GM12892 (cell line): ENCODE data around the gene NAPG.

Experiments used
- POLR2A ChIP-seq: IDR thresholded peaks from 2 replicates; pipeline ENCODE4 v1.6.1; 2011; ENCODE audit warnings: low read depth, low read length, control low read depth
- POLR2AphosphoS5 ChIP-seq: IDR thresholded peaks from 2 replicates; pipeline ENCODE4 v1.6.1; 2011; ENCODE audit warnings: low read depth, low read length, control low read depth
- TAF1 ChIP-seq: IDR thresholded peaks from 2 replicates; pipeline ENCODE4 v1.6.1; 2011; ENCODE audit warnings: low read depth, mild to moderate bottlenecking, control low read depth, low read length, borderline replicate concordance

GRCh38 chr18:10563886-10564285, 38.1 kb downstream of the NAPG start:
- TF ChIP-seq POLR2AphosphoS5 (no peak), POLR2A (no peak), TAF1 (no peak)
